Skeletal muscle cell (primary cell): ENCODE results near the gene SIRT5.

Experiments used
- DNase-seq: peaks from one replicate; pipeline ENCODE4 v3.0.0-alpha.2; 2010; ENCODE audit warnings: low read depth
- H3K4me3 ChIP-seq: 2 replicates; pipeline ENCODE4 v1.5.1; 2011; ENCODE audit warnings: low read depth, mild to moderate bottlenecking, control low read depth, low read length, moderate library complexity

SIRT5 gene

DNA sequence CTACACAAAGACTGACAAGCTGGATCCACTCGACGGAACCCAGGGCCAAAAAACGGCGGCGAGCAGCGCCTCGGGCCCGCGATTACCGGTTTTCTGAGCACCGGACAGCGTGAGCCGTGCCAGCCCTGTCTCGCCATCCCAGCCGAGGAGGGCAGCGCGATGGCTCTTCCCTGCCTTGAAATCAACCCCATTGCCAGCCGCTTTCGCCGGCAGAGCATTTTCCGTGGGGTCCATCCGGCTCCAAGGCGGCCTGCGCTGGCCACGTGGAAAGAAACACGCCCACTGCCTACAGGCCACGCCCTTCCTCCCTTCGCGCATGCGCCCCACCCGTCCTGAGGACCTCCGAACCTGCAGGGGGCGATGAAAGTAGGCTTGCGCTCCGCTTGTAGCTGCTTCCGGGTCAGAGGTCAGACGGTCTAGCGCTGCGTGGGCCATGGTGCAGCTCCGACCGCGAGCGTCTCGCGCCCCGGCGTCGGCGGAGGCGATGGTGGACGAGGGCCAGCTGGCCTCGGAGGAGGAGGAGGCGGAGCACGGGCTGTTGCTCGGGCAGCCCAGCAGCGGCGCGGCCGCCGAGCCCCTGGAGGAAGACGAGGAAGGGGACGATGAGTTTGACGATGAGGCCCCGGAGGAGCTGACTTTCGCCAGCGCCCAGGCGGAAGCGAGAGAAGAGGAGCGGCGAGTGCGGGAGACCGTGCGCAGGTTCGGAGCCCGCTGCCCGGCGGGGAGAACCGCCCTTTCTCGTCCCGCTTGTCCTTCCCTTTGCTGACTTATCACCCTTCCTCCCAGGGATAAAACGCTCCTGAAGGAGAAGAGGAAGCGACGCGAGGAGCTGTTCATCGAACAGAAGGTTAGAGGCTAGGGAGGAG lies 40.8 kb downstream of the SIRT5 start, which contains the start of gene NOL7:
Gene NOL7, plus strand, starts transcription at position 410 of the 866 bp plus-strand sequence. Its CDS starts 24 bp downstream, at position 434.
- peak; percentile 96 for DNase-seq

DNA sequence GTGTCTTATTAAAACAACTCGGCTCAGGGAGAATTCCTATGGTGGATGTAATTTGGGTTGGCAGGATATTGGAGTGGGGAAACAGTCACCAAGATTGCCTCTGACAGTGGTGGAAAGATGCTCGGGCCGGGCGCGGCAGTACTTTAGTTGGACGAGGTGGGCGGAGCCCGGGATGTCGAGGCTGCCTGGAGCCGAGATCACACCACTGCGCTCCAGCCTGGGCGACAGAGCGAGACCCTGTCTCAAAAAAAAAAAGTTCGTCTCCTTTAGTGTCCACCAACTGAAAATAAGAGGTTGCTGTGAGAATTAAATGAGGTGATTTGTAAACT lies 41.4 kb downstream of the SIRT5 start:
- peak overlapping the region; percentile 71 for H3K4me3 ChIP-seq
- DNase-seq: no peak

More for the DNA sequence above, 40.8 kb downstream of the SIRT5 start, which contains the start of gene NOL7:
- H3K4me3 ChIP-seq: peak within 1 kb of the TSS; percentile 71

DNA sequence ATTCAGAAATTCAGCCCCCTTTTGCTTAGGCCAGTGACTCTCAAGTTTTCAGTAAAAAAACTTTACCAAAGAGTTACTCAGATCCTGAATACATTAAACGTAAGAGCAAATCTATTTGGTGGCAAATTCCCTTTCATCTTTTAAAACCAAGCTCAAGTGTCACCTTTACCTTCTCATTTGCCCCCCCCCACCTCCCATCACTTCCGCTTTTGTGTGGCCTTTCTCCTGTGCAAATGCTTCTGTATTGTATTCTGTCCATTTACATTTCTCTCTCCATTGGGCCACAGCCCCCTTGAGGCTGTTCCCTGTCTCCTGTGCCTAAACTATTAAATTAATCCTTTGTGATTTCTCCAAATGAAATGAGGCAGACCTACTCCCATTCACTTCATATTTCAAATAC lies 42.7 kb downstream of the SIRT5 start:
- DNase-seq: no peak
- H3K4me3 ChIP-seq: no peak overlapping the region

DNA sequence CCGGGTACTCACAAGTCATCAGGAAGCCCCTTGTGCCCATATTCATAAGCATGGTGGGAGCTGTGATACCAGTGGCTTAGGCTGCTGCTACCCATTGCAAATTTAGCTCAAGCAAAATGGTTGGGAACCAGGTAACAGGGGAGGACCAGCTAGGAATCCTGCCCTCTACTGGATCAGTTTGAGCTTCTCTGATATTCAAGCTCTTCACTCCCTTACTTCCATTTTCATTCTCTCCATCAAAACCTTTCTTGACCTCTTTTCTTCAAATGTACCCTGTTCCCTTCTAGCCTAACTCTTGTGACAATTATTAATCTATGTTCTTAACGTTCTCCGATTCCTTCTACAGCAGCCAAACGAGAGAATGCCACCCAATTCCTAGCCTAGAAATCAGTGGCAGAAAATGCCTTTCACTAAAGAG lies 50.5 kb downstream of the SIRT5 start:
- no peak for DNase-seq
- no peak overlapping the region for H3K4me3 ChIP-seq

DNA sequence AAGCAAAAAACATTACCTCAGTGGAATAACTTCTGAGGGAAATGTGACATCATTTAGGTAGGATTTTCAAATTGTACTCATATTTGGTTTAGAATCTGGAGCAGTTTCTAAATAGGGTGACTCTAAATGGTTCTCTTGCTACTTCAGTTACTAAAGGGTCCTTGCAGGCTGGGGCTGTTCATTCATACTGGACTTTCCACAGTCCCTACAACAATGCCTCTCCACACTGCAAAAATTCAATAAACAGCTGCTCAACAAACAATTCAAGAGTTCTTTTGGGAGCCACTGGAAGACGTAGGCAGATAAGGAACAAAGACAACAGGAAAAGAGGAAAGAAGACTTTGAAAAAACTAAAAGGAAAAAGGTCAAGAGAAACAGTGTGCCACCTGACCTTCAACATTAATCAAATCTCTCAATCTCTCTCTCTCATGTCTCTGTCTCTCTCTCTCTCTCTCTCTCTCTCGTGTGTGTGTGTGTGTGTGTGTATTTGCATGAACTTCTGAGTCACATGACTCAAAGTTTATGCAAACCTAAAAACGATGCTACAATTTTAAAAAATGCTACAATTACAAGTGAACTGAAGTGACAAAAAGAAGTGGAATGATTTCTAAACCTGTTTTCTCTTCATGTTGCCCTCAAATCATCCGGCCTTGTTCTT lies 55.2 kb downstream of the SIRT5 start:
- DNase-seq: no peak
- H3K4me3 ChIP-seq: no peak overlapping the region

DNA sequence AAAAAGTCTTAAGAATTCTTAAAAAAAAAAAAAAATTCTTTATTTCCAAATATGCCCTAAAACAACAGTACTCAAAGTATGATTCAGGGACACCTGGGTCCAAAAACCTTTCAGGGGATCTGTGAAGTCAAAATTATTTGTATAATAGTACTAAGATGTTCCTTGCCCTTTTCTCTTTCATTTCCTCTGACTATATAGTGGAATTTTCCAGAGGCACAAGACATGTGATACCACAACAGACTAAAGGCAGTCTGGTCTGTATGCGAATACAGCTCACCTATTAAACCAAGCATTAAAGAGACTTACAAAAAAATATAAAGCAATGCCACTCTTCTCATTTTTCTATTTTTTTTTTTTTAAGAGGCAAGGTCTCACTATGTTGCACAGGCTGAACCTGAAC lies 56.1 kb downstream of the SIRT5 start:
- no peak for DNase-seq
- no peak overlapping the region for H3K4me3 ChIP-seq

DNA sequence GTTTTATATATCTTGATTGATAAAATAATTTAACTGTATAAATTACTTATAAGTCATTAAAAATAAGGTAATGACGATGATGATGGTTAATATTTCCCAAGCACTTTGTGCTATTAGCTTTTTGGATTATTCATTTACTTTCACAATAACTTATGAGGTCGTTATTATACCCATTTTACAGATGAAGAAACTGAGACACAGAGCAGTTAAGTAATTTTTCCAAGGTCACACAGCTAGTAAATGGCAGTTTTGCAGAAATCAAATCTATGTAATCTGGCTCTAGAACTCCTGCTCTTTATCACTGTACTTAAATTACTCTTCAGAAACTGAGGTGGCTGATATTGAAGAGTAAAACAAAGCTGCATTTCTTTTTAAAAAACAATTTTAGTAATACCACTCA lies 58.9 kb downstream of the SIRT5 start:
- no peak overlapping the region for H3K4me3 ChIP-seq
- DNase-seq: no peak

DNA sequence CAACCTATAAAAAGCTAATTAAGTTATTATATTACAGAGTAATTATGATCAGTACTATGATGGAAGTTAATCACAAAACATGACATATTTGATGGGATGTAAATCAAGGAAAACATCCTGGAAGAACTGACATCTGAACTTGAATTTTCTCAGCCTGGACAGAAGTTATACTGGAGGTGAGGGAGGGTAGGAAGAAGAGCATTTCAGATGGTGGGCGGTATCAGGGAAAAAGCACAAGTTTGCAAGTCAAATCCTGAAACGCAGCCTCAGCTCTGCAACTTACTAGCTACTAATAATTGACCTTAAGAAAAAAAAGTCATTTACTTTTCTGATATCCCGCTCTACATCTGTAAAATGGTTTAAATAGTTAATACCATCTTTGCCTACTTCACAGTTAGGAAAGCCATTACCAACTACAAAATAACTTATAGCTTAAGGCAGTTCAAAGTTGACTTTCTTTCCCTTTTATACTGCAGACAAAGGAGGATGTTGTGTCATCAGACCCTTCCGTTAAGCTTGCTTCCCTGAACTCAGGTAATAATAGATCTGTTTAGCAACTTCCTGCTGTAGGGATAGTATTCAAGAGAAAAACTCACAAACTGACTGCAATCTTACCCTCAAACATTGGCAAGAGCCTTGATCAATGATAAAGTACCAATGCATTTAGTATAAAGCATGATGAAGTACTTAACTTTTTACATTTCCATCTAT lies 61.7 kb downstream of the SIRT5 start:
- DNase-seq: no peak

DNA sequence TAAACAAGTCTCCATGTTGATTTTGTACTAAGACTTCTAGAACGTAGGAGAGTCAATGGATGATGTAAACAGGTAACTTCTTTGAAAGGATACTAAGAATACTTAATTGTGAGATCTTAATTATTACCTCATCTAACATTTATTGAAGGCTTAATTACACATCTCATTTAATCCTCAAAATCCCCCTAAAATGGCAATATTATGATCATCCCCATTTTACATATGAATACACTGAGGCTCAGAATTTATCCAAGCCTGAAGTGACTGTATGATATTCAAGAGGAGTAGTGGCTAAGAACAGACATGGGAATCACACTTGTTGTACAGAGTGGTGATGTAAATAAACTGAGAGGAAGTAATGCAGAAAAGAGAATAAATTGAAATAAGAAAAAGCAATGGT lies 63.6 kb downstream of the SIRT5 start:
- H3K4me3 ChIP-seq: no peak overlapping the region
- DNase-seq: no peak

More for the DNA sequence above, 61.7 kb downstream of the SIRT5 start:
- no peak overlapping the region for H3K4me3 ChIP-seq

DNA sequence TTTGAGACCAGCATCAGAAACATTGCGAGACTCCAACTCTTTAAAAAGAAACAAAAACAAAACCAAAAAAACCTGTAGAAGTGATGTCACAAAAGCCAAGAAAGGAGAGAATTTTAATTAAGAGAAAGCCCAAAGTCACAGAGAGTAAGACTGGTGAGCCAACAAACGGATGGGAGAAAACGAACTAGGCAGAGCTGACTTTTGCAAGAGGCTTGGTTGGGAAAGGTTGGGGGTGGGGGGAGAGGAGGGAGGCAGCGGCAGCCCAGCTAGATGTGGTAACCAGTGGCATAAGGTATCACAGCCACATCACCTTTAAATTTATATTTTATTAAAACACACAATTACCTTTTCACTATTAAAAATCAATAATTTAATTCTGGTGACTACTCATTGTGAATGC lies 64.2 kb downstream of the SIRT5 start:
- H3K4me3 ChIP-seq: no peak overlapping the region
- no peak for DNase-seq

DNA sequence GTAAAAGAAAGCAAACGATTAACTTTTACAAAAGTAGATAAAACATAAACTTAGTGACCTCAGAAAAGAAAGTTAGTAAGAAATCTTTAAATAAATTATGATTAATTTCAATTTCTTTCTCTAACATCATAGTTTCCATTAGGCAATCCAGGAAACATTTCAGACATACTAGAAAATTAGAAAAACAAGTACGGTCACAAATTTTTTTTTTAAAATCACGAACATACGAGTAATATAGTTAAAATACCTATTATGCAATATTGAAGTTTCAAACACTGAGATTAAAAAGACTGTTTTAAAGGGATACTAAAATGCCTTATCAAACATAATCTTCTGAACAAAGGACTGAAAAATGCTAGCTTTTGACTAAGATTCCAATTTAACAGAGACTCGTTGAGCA lies 66.9 kb downstream of the SIRT5 start:
- no peak for DNase-seq

DNA sequence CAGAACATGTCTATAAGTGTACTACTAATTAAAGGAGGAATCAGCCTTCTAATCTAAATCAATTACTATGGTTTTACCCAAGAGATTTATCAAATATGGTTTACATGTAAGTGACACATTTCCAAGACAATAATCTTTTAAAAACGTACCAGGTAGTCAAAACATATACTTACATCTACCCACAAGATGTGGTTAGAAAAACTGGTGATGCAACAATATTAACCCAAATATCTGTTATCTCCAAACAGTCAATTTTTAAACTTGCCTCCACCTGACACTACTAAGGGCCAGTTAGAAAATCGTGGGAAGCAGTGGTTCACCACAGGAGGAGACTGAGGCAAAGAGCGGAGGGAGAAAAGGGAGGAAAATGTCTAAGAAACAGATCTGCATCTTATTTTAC lies 68.7 kb downstream of the SIRT5 start:
- no peak for DNase-seq
- no peak overlapping the region for H3K4me3 ChIP-seq

More for the DNA sequence above, 66.9 kb downstream of the SIRT5 start:
- H3K4me3 ChIP-seq: no peak overlapping the region

DNA sequence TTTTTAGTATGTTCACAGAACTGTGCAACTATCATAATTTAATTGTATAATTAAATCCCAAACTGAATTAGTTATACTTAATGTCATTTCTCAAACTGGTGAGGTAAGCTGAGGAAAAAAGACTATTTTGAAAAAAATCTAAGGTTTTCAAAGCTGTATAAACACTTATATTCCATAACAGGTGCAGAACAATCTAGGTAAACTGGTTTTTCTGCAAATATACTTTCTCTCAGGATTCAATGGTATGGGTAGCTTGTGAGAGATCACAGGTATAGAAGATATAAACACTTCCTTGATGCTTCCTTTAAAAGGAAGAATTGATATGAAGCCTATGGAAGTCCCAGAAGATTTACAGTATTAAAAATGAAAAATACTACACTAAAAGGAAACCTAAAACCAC lies 74.4 kb downstream of the SIRT5 start:
- DNase-seq: no peak

DNA sequence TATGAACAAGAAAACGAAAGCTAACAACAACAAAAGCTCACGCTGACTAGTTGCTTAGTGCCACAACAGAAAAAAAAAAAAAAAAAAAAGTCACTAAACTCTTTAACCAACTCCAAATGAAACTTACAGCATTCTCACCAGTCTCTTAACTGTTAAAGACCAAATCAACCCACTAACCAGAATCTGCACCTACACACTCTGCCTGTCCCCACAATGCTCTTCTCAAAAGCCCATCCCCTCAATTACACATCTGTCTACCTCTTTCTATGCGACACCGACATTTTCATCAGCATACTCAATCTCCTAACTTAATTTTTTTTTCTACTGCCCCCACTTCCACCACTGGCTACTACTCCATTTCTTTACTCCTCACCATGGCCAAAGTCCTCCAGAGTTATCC lies 75.0 kb downstream of the SIRT5 start:
- DNase-seq: no peak
- no peak overlapping the region for H3K4me3 ChIP-seq

More for the DNA sequence above, 74.4 kb downstream of the SIRT5 start:
- no peak overlapping the region for H3K4me3 ChIP-seq

DNA sequence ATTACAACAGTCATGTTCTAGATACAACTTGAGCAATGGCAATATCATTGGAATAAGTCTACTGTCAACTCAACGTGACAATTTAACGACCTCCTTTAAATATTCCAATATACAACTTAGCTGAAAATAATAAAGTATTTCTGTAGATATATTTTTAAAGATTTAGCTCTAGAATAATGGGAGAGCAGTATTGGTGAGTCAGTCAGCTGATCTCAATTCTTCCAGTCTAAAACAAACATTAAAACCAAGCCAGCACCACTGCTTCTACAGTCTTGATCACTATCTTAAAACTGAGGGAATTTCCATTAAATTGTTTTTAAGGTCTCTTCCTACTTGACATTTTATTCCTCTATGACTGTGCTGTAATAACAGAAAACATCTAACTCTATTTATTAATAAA lies 78.9 kb downstream of the SIRT5 start:
- H3K4me3 ChIP-seq: no peak overlapping the region
- DNase-seq: no peak

DNA sequence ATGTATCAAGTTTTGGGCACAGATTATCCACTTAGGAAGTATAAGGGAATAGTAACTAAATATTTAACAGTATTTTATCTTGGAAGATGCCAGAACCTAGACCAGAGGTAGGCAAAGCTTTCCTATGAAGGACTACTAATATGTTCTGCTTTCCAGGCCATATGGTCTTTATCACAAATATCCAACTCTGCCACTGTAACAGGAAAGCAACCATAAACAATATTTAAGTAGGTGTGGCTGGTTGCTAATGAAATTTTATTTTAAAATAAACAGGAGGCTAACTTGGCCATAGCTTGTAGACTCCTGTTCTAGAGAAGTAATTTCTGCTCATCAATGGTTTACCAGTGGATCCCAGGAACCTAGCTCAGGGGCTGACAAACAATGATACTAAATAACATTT lies 80.1 kb downstream of the SIRT5 start:
- H3K4me3 ChIP-seq: no peak overlapping the region

DNA sequence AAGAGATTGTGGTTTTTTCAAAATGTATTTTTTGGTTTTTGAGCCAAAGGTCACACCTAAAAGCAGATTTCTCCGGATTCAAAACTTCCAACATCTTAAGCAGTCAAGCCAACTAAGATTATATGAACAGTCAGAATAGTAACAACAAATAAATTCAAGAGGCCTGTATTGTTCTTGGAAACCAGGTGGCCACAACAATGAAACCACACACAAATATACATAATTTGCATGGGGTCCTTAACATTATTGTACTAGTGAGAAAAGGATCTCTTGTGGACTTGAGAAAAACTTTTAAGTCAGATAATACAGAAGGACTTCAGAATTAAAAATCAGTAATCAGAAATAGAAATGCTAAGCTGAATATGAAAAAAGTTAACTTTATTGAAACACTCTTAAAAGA lies 81.3 kb downstream of the SIRT5 start:
- no peak for DNase-seq
- H3K4me3 ChIP-seq: no peak overlapping the region

More for the DNA sequence above, 80.1 kb downstream of the SIRT5 start:
- DNase-seq: no peak

DNA sequence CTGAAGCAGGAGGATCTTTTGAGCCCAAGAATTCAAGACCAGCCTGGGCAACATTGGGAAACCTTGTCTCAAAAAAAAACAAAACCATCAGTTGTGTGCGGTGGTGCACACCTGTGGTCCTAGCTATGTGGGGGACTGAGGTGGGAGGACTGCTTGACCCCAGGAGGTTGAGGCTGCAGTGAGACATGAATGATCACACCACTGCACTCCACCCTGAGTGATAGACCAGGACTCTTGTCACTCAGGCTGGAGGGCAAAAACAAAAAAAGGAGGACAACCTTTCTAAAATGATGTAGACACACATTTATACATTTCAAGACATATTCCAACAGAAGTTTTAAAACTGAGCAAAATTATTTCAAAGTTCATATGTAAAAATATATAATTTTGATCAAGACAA lies 85.9 kb downstream of the SIRT5 start:
- no peak for DNase-seq
- no peak overlapping the region for H3K4me3 ChIP-seq

DNA sequence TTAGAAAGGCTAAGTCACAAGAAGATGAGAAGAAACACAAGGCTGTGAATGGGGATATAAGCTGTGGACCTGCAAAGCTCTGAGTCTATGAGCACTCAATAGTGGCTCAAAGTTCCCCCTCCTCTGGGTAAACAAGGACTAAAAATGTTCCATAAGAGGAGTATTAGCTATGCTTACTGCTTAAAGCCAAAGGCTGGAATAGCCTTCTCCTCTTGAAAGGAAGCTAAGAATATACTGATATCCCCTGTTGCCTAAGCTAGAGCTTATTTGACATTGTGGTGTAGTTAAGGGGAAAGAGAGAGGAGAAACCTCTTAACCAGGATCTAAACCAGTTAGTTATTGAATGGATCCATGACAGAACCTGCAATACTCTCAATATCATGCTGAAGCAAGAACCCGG lies 86.5 kb downstream of the SIRT5 start:
- H3K4me3 ChIP-seq: no peak overlapping the region
- no peak for DNase-seq

DNA sequence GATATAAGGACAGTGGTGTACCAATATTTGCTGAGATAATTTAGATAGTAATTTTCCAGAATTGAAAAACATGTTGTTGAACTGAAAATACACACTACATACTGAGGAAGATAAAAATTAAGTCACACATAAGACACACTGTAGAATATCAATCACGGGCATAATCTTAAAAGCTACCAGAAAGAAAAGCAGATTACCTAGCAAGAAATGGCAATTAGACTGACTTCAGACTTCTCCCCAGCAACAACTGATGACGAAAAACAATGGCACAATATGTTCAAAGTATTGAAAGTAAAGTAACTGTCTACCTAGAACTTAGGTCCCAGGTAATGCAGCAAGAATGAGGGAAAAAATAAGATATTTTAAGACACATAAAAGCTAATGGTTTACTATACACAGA lies 87.2 kb downstream of the SIRT5 start:
- no peak overlapping the region for H3K4me3 ChIP-seq

More for the DNA sequence above, 87.2 kb downstream of the SIRT5 start:
- DNase-seq: no peak
